H54 (cell line): Measurements from ENCODE around the gene TMTC2.
"Not testable (repeated sequence)": the region's sequence is repeated elsewhere in the genome, so short reads cannot be mapped to it uniquely, and the experiment has no call there.

Source experiments
- DNase-seq: peaks from one replicate; pipeline ENCODE4 v3.0.0; 2011; ENCODE audit warnings: low spot score, mixed read lengths; ENCODE audit not compliant: insufficient read length
- FAIRE-seq: peaks from 3 replicates; lab custom pipeline; 2011; peaks lifted over from hg19 to GRCh38; lab: Jason Lieb, UNC
- POLR2A ChIP-seq: IDR thresholded peaks from 2 replicates; pipeline ENCODE4 v1.6.1; 2011; ENCODE audit warnings: low read depth, mild to moderate bottlenecking, low read length

TMTC2 gene

GRCh38 chr12:82725741-82726140 is 39.0 kb downstream of the TMTC2 start:
- no peak for DNase-seq
- no peak for FAIRE-seq
- no peak for TF ChIP-seq POLR2A

GRCh38 chr12:82727886-82728285 is 41.2 kb downstream of the TMTC2 start:
- no peak for DNase-seq
- TF ChIP-seq POLR2A, result no peak
- FAIRE-seq, result no peak

- FAIRE-seq (no peak), DNase-seq (no peak)
- TF ChIP-seq POLR2A, result no peak
Observed at GRCh38 chr12:82728710-82729109, 42.0 kb downstream of the TMTC2 start.

- no peak for FAIRE-seq
- DNase-seq, result no peak
- no peak for TF ChIP-seq POLR2A
Observed at GRCh38 chr12:82730953-82731459, 44.3 kb downstream of the TMTC2 start.

- no peak for TF ChIP-seq POLR2A
- peak; percentile 100 for FAIRE-seq
- peak; percentile 55 for DNase-seq
Observed at GRCh38 chr12:82740129-82741000, 53.7 kb downstream of the TMTC2 start.

GRCh38 chr12:82745063-82745674 is 58.5 kb downstream of the TMTC2 start:
- no peak for DNase-seq
- TF ChIP-seq POLR2A, result no peak
- peak; percentile 6 for FAIRE-seq

- DNase-seq, result no peak
- TF ChIP-seq POLR2A, result no peak
- FAIRE-seq, result peak; percentile 27
Observed at GRCh38 chr12:82745807-82746206, 59.1 kb downstream of the TMTC2 start.

- DNase-seq (no peak), FAIRE-seq (no peak)
- no peak for TF ChIP-seq POLR2A
Observed at GRCh38 chr12:82746668-82747067, 60.0 kb downstream of the TMTC2 start.

- FAIRE-seq, result no peak
Observed at GRCh38 chr12:82749015-82749414, 62.3 kb downstream of the TMTC2 start.

GRCh38 chr12:82754856-82755255 is 68.2 kb downstream of the TMTC2 start:
- no peak for TF ChIP-seq POLR2A
- no peak for FAIRE-seq
- DNase-seq, result no peak

More at GRCh38 chr12:82749015-82749414, 62.3 kb downstream of the TMTC2 start:
- DNase-seq, result no peak
- TF ChIP-seq POLR2A, result no peak

GRCh38 chr12:82756303-82756702 is 69.6 kb downstream of the TMTC2 start:
- DNase-seq, result no peak
- TF ChIP-seq POLR2A, result no peak
- no peak for FAIRE-seq

- TF ChIP-seq POLR2A, result no peak
- DNase-seq (no peak), FAIRE-seq (no peak)
Observed at GRCh38 chr12:82757059-82757458, 70.4 kb downstream of the TMTC2 start.

GRCh38 chr12:82757656-82758055 is 71.0 kb downstream of the TMTC2 start:
- TF ChIP-seq POLR2A, result no peak

GRCh38 chr12:82758749-82759330 is 72.1 kb downstream of the TMTC2 start:
- FAIRE-seq (no peak), DNase-seq (no peak)
- TF ChIP-seq POLR2A, result no peak

More at GRCh38 chr12:82757656-82758055, 71.0 kb downstream of the TMTC2 start:
- FAIRE-seq, result no peak
- DNase-seq, result no peak

GRCh38 chr12:82760423-82760822 is 73.7 kb downstream of the TMTC2 start:
- FAIRE-seq, result no peak
- no peak for DNase-seq
- no peak for TF ChIP-seq POLR2A

GRCh38 chr12:82765206-82765605 is 78.5 kb downstream of the TMTC2 start:
- not testable (repeated sequence) for FAIRE-seq, DNase-seq
